Activated CD8-positive, alpha-beta T cell treated with anti-CD3 and anti-CD28 coated beads, Interleukin-2, amount 10 ng/mL, durations not matched to agents 7 days and 5 days (primary cell): ENCODE results near the gene JSRP1. TPM values are rescaled to one million over a fixed set of nuclear protein-coding genes. Genes with fewer than 3 reads are reported as not detected.
A peak's percentile ranks its signal among the peaks of the same experiment; 100 is the strongest.

Experiments used
- ATAC-seq: fragments of 150-1000 bp; cut with Tn5 transposase; one replicate; pipeline ENCODE4 v1.10.0; 2021; ENCODE audit warnings: moderate library complexity
- CTCF ChIA-PET: fragments of 350-600 bp; sonication (Branson Sonifier 250); formaldehyde crosslinking; loops from one replicate; lab custom pipeline; 2021; ENCODE audit warnings: antibody characterized with exemption; lab: Charles Lee
- POLR2A ChIA-PET: fragments of 350-600 bp; sonication (Branson Sonifier 250); formaldehyde crosslinking; loops from one replicate; lab custom pipeline; 2021; ENCODE audit warnings: antibody characterized with exemption; lab: Charles Lee
- DNase-seq: peaks from one replicate; pipeline ENCODE4 v3.0.0-alpha.2; 2020
- H3K27ac Mint-ChIP-seq: one replicate; pipeline ENCODE4 v1.8.0; 2021; ENCODE audit warnings: mild to moderate bottlenecking, mixed read lengths
- H3K27me3 Mint-ChIP-seq: one replicate; pipeline ENCODE4 v1.8.0; 2021; ENCODE audit warnings: low read depth, mixed read lengths
- H3K36me3 Mint-ChIP-seq: one replicate; pipeline ENCODE4 v1.8.0; 2021; ENCODE audit warnings: low read depth, mixed read lengths
- H3K4me1 Mint-ChIP-seq: one replicate; pipeline ENCODE4 v1.8.0; 2021; ENCODE audit warnings: low read depth, mixed read lengths
- H3K4me3 Mint-ChIP-seq: one replicate; pipeline ENCODE4 v1.8.0; 2021; ENCODE audit warnings: mild to moderate bottlenecking, mixed read lengths
- H3K9me3 Mint-ChIP-seq: one replicate; pipeline ENCODE4 v1.8.0; 2022; ENCODE audit warnings: mixed read lengths; ENCODE audit not compliant: insufficient read depth
- total RNA-seq, 2 experiments: library from RNA; stranded (reverse); gene quantifications; one replicate each; pipeline ENCODE4 v1.2.3, GENCODE V29; 2021

JSRP1 gene
- total RNA-seq, 2 experiments from 2014 or later: not detected

- ChIA-PET CTCF (no interaction called here), POLR2A (no interaction called here)
- Mint-ChIP-seq H3K9me3 (no peaks in the 10 kb centered on the region), H3K4me3 (no peak overlapping the region), H3K27ac (no peak overlapping the region), H3K4me1 (peaks cover 13% of the 10 kb centered on the region), H3K36me3 (peaks cover 45% of the 10 kb centered on the region), H3K27me3 (no peaks in the 10 kb centered on the region)
- ATAC-seq (no peak), DNase-seq (no peak)
These were observed 27.8 kb downstream of the JSRP1 start for GRCh38 chr19:2228157-2229030.

- ATAC-seq (no peak), DNase-seq (no peak)
- ChIA-PET CTCF (no interaction called here), POLR2A (no interaction called here)
- Mint-ChIP-seq H3K4me3 (no peak overlapping the region), H3K4me1 (peaks cover 10% of the 10 kb centered on the region), H3K36me3 (peaks cover 41% of the 10 kb centered on the region), H3K9me3 (no peaks in the 10 kb centered on the region), H3K27ac (no peak overlapping the region), H3K27me3 (no peaks in the 10 kb centered on the region)
These were observed 28.6 kb downstream of the JSRP1 start for GRCh38 chr19:2227415-2228156.

- no peak overlapping the region for H3K4me3 Mint-ChIP-seq
- ChIA-PET CTCF (no interaction called here), POLR2A (interaction anchor here (0.6 kb wide), 1 partner anchor 1015 kb away, joined by 3 read pairs; no protein-coding TSS in a partner anchor)
- H3K27me3 Mint-ChIP-seq: no peaks in the 10 kb centered on the region
- peaks cover 37% of the 10 kb centered on the region for H3K36me3 Mint-ChIP-seq
- DNase-seq: no peak
- H3K4me1 Mint-ChIP-seq: peaks cover 10% of the 10 kb centered on the region
- ATAC-seq: no peak
- H3K9me3 Mint-ChIP-seq: no peaks in the 10 kb centered on the region
- H3K27ac Mint-ChIP-seq: no peak overlapping the region
These were observed 29.3 kb downstream of the JSRP1 start for GRCh38 chr19:2226840-2227360.

GRCh38 chr19:2226051-2226839 lies 30.0 kb downstream of the JSRP1 start:
- ChIA-PET CTCF (no interaction called here), POLR2A (interaction anchor here (0.6 kb wide), 1 partner anchor 1016 kb away, joined by 3 read pairs; no protein-coding TSS in a partner anchor)
- Mint-ChIP-seq H3K9me3 (no peaks in the 10 kb centered on the region), H3K27ac (peak overlapping the region; percentile 49), H3K36me3 (peaks cover 34% of the 10 kb centered on the region), H3K4me3 (no peak overlapping the region), H3K4me1 (peaks cover 10% of the 10 kb centered on the region), H3K27me3 (no peaks in the 10 kb centered on the region)
- no peak for DNase-seq
- no peak for ATAC-seq

GRCh38 chr19:2225415-2226050 lies 30.7 kb downstream of the JSRP1 start:
- DNase-seq: no peak
- H3K4me3 Mint-ChIP-seq: no peak overlapping the region
- no peaks in the 10 kb centered on the region for H3K9me3 Mint-ChIP-seq
- ChIA-PET POLR2A (no interaction called here), CTCF (no interaction called here)
- no peaks in the 10 kb centered on the region for H3K27me3 Mint-ChIP-seq
- H3K36me3 Mint-ChIP-seq: peaks cover 37% of the 10 kb centered on the region
- peaks cover 10% of the 10 kb centered on the region for H3K4me1 Mint-ChIP-seq
- peak overlapping the region; percentile 49 for H3K27ac Mint-ChIP-seq
- ATAC-seq: no peak

- Mint-ChIP-seq H3K9me3 (no peaks in the 10 kb centered on the region), H3K4me3 (no peak overlapping the region), H3K4me1 (peaks cover 10% of the 10 kb centered on the region), H3K27ac (peak overlapping the region; percentile 77), H3K27me3 (no peaks in the 10 kb centered on the region), H3K36me3 (peaks cover 36% of the 10 kb centered on the region)
- ChIA-PET CTCF (no interaction called here), POLR2A (no interaction called here)
- DNase-seq: no peak
- ATAC-seq: no peak
These were observed 31.4 kb downstream of the JSRP1 start for GRCh38 chr19:2224754-2225349.

GRCh38 chr19:2223959-2224358 lies 32.3 kb downstream of the JSRP1 start:
- peaks cover 10% of the 10 kb centered on the region for H3K4me1 Mint-ChIP-seq
- peak; percentile 63 for ATAC-seq
- peak; percentile 57 for DNase-seq
- CTCF ChIA-PET: no interaction called here
- no peak overlapping the region for H3K4me3 Mint-ChIP-seq
- no peaks in the 10 kb centered on the region for H3K9me3 Mint-ChIP-seq
- H3K27ac Mint-ChIP-seq: peak overlapping the region; percentile 77
- peaks cover 33% of the 10 kb centered on the region for H3K36me3 Mint-ChIP-seq
- H3K27me3 Mint-ChIP-seq: no peaks in the 10 kb centered on the region
- POLR2A ChIA-PET: no interaction called here

GRCh38 chr19:2223391-2223790 lies 32.8 kb downstream of the JSRP1 start:
- Mint-ChIP-seq H3K27ac (peak overlapping the region; percentile 77), H3K27me3 (no peaks in the 10 kb centered on the region), H3K4me3 (no peak overlapping the region), H3K9me3 (no peaks in the 10 kb centered on the region), H3K4me1 (peaks cover 10% of the 10 kb centered on the region), H3K36me3 (peaks cover 31% of the 10 kb centered on the region)
- ChIA-PET POLR2A (no interaction called here), CTCF (no interaction called here)
- ATAC-seq (no peak), DNase-seq (no peak)

GRCh38 chr19:2221918-2222317 lies 34.3 kb downstream of the JSRP1 start:
- Mint-ChIP-seq H3K9me3 (no peaks in the 10 kb centered on the region), H3K27ac (no peak overlapping the region), H3K4me3 (no peak overlapping the region), H3K27me3 (no peaks in the 10 kb centered on the region), H3K36me3 (peaks cover 38% of the 10 kb centered on the region), H3K4me1 (peaks cover 10% of the 10 kb centered on the region)
- DNase-seq: no peak
- POLR2A ChIA-PET: no interaction called here
- ATAC-seq: no peak
- CTCF ChIA-PET: interaction anchor here (0.6 to 1.3 kb wide), 2 partner anchors 53 to 66 kb away, joined by 3 to 8 read pairs; no protein-coding TSS in a partner anchor

- ATAC-seq: no peak
These were observed 34.9 kb downstream of the JSRP1 start for GRCh38 chr19:2221250-2221831.

More at GRCh38 chr19:2221250-2221831, 34.9 kb downstream of the JSRP1 start:
- H3K4me1 Mint-ChIP-seq: peaks cover 10% of the 10 kb centered on the region
- no peaks in the 10 kb centered on the region for H3K9me3 Mint-ChIP-seq
- H3K27me3 Mint-ChIP-seq: no peaks in the 10 kb centered on the region
- H3K36me3 Mint-ChIP-seq: peaks cover 40% of the 10 kb centered on the region
- DNase-seq: no peak
- POLR2A ChIA-PET: no interaction called here
- CTCF ChIA-PET: interaction anchor here (0.6 to 1.3 kb wide), 2 partner anchors 52 to 65 kb away, joined by 3 to 8 read pairs; no protein-coding TSS in a partner anchor
- no peak overlapping the region for H3K4me3 Mint-ChIP-seq
- H3K27ac Mint-ChIP-seq: peak overlapping the region; percentile 49
